ENCODE results near the gene PPP1R10.
"Not testable (repeated sequence)": the region's sequence is repeated elsewhere in the genome, so short reads cannot be mapped to it uniquely, and the experiment has no call there.

PPP1R10 gene

GRCh38 chr6:30616811-30617564 is at the start of gene PPP1R10:
Gene PPP1R10, minus strand, starts transcription at chr6:30617243. Its CDS starts 7,299 bp downstream, at chr6:30609944.
- TF ChIP-seq CTCF (IDR thresholded peaks at IDR 0.05; ENCODE audit: borderline replicate concordance, insufficient read depth, low read depth, low read length) = no peak
- peak within 1 kb of the TSS; percentile 81 for H3K4me3 ChIP-seq (ENCODE audit: low read depth, low read length)

- not testable (repeated sequence) for H3K4me3 ChIP-seq (ENCODE audit: low read depth, low read length)
These were observed 49.3 kb upstream of the PPP1R10 start for GRCh38 chr6:30666300-30666699.

- no peak overlapping the region for H3K4me3 ChIP-seq (ENCODE audit: low read depth, low read length)
- TF ChIP-seq CTCF (IDR thresholded peaks at IDR 0.05; ENCODE audit: borderline replicate concordance, insufficient read depth, low read depth, low read length) = no peak
These were observed 48.1 kb upstream of the PPP1R10 start for GRCh38 chr6:30664994-30665767.

GRCh38 chr6:30657922-30658321 is 40.9 kb upstream of the PPP1R10 start:
- H3K4me3 ChIP-seq (ENCODE audit: low read depth, low read length) = not testable (repeated sequence)

GRCh38 chr6:30657454-30657853 is 40.4 kb upstream of the PPP1R10 start:
- no peak for TF ChIP-seq CTCF (IDR thresholded peaks at IDR 0.05; ENCODE audit: borderline replicate concordance, insufficient read depth, low read depth, low read length)
- H3K4me3 ChIP-seq (ENCODE audit: low read depth, low read length) = no peak overlapping the region

- H3K4me3 ChIP-seq (ENCODE audit: low read depth, low read length) = no peak overlapping the region
- no peak for TF ChIP-seq CTCF (IDR thresholded peaks at IDR 0.05; ENCODE audit: borderline replicate concordance, insufficient read depth, low read depth, low read length)
These were observed 39.5 kb upstream of the PPP1R10 start for GRCh38 chr6:30656513-30656912.

GRCh38 chr6:30655743-30656094 is 38.7 kb upstream of the PPP1R10 start:
- no peak overlapping the region for H3K4me3 ChIP-seq (ENCODE audit: low read depth, low read length)
- TF ChIP-seq CTCF (IDR thresholded peaks at IDR 0.05; ENCODE audit: borderline replicate concordance, insufficient read depth, low read depth, low read length) = no peak

Measured in GM12875 (cell line).